T-cell (primary cell): Measurements from ENCODE around the gene PKIG. TPM values are rescaled to one million over a fixed set of nuclear protein-coding genes. Genes with fewer than 3 reads are reported as not detected.

Source experiments
- ATAC-seq, 4 experiments: fragments of 200-7000 bp in 3 of 4; fragments of 150-1000 bp in 1 of 4; cut with Tn5 transposase; replicated peaks in 1 of 4; 1 replicate in 3 of 4; 2 replicates in 1 of 4; pipeline ENCODE4 v1.10.0; 2021; ENCODE audit warnings: moderate library complexity in 3 of 4, mild to moderate bottlenecking in 2 of 4, moderate number of reproducible peaks in 1 of 4
- CTCF ChIA-PET, 2 donors: fragments of 300-600 bp; sonication (Branson Sonifier 250); formaldehyde crosslinking; loops; one replicate each; lab custom pipeline; 2022; ENCODE audit warnings: antibody characterized with exemption in 2 of 2; lab: Charles Lee
- POLR2A ChIA-PET, 2 donors: fragments of 300-600 bp; sonication (Branson Sonifier 250); formaldehyde crosslinking; loops; one replicate each; lab custom pipeline; 2022; ENCODE audit warnings: antibody characterized with exemption in 2 of 2; lab: Charles Lee
- DNase-seq, 35 experiments: peaks; one replicate each; pipeline versions ENCODE4 v3.0.0 to v3.0.0-alpha.2; 2013 to 2023
- H3K27ac ChIP-seq: one replicate; pipeline ENCODE4 v1.5.1; 2013; ENCODE audit warnings: low read length
- H3K27me3 ChIP-seq, 2 experiments: replicated peaks in 1 of 2; 1 replicate in 1 of 2; 2 replicates in 1 of 2; pipeline versions ENCODE4 v1.6.1 to v1.7.0; 2013; ENCODE audit warnings: low read length in 1 of 2, mixed read lengths in 1 of 2; ENCODE audit not compliant: control insufficient read depth in 2 of 2, insufficient read depth in 2 of 2; ENCODE audit errors: extremely low read depth in 1 of 2
- H3K36me3 ChIP-seq, 2 donors: 1 replicate in 1 of 2; 2 replicates in 1 of 2; pipeline versions ENCODE4 v1.6.1 to v1.7.0; 2013; ENCODE audit warnings: low read length in 1 of 2; ENCODE audit not compliant: control insufficient read depth in 2 of 2, insufficient read depth in 1 of 2; ENCODE audit errors: extremely low read depth in 1 of 2
- H3K4me1 ChIP-seq, 2 experiments: 1 replicate in 1 of 2; 2 replicates in 1 of 2; pipeline versions ENCODE4 v1.6.1 to v1.7.0; 2013; ENCODE audit warnings: low read length in 2 of 2, mixed read lengths in 1 of 2; ENCODE audit not compliant: insufficient read depth in 2 of 2, control insufficient read depth in 1 of 2; ENCODE audit errors: extremely low read depth in 1 of 2
- H3K4me3 ChIP-seq, 2 donors: 1 replicate in 1 of 2; 2 replicates in 1 of 2; pipeline versions ENCODE4 v1.5.1 to v1.7.0; 2013; ENCODE audit warnings: mild to moderate bottlenecking in 2 of 2, low read length in 1 of 2, moderate library complexity in 1 of 2; ENCODE audit not compliant: control insufficient read depth in 1 of 2; ENCODE audit errors: extremely low read depth in 1 of 2
- H3K9me3 ChIP-seq: 2 replicates; pipeline ENCODE4 v1.7.0; 2013
- H3K27ac Mint-ChIP-seq, 2 donors: one replicate each; pipeline ENCODE4 v1.8.0; 2020 to 2021; ENCODE audit warnings: mild to moderate bottlenecking in 2 of 2, mixed read lengths in 2 of 2
- H3K27me3 Mint-ChIP-seq, 2 donors: one replicate each; pipeline ENCODE4 v1.8.0; 2021 to 2022; ENCODE audit warnings: mixed read lengths in 2 of 2
- H3K36me3 Mint-ChIP-seq: one replicate; pipeline ENCODE4 v1.8.0; 2021; ENCODE audit warnings: mixed read lengths
- H3K4me1 Mint-ChIP-seq, 3 donors: one replicate each; pipeline ENCODE4 v1.8.0; 2020 to 2022; ENCODE audit warnings: mixed read lengths in 3 of 3, mild to moderate bottlenecking in 1 of 3
- H3K4me3 Mint-ChIP-seq, 3 donors: one replicate each; pipeline ENCODE4 v1.8.0; 2020 to 2022; ENCODE audit warnings: mild to moderate bottlenecking in 3 of 3, mixed read lengths in 3 of 3, moderate library complexity in 3 of 3
- H3K9me3 Mint-ChIP-seq, 3 donors: one replicate each; pipeline ENCODE4 v1.8.0; 2020 to 2022; ENCODE audit warnings: mixed read lengths in 3 of 3
- WGBS: methylation state at CpG from one replicate; pipeline ENCODE4 v1.1.5; 2013; ENCODE audit warnings: missing lambda C conversion rate; ENCODE audit not compliant: insufficient coverage; 5-methylcytosine and 5-hydroxymethylcytosine counted together
- total RNA-seq, 35 experiments: library from RNA in 6 of 35; stranded (reverse) in 6 of 35; fragments of 120-200 nt in 1 of 35; gene quantifications; one replicate each; pipeline versions ENCODE4 v1.2.1 to v1.2.4 and lab custom pipeline; 2013 to 2026

PKIG gene
- total RNA-seq, 5 donors from 2014 or later (not counting 1 experiment from before 2014, with no cell fraction given): 2.1 to 7.7 (median 4.7) TPM

DNA sequence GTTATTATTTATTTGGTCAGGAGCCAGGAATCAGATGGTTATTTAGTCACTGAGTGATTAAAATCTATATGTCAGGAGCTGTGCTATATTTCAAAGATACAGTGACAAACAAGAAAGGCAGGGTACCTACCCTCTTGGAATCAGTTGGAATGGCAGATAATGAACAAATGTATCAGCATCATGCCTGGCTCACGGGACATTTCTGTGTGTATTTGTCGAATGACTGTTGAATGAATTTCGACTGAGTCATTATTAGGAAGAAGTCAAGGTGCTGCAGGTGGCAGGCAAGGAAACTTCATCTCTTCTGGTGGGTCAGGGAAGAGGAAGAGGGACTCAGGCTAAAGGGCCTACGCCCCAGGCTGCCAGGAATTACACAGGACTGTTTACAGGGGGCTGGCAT lies 13.6 kb downstream of the PKIG start:
- Mint-ChIP-seq H3K4me3 (no peak overlapping the region), H3K36me3 (peaks cover 2% of the 10 kb centered on the region), H3K27me3 (no peaks in the 10 kb centered on the region), H3K4me1 (peaks cover 14 to 28% (median 26%) of the 10 kb centered on the region in 3 donors), H3K9me3 (no peaks in the 10 kb centered on the region), H3K27ac (no peak overlapping the region)
- DNase-seq (no peak), ATAC-seq (no peak)
- Histone ChIP-seq H3K27me3 (no peaks in the 10 kb centered on the region), H3K27ac (no peak overlapping the region), H3K4me3 (no peak overlapping the region), H3K36me3 (no peaks in the 10 kb centered on the region), H3K4me1 (peaks cover 11% of the 10 kb centered on the region in 2 experiments), H3K9me3 (no peaks in the 10 kb centered on the region)
- ChIA-PET POLR2A (no interaction called here), CTCF (no interaction called here)
- 85% methylated on average over 4 of the region's 4 CpGs for WGBS

DNA sequence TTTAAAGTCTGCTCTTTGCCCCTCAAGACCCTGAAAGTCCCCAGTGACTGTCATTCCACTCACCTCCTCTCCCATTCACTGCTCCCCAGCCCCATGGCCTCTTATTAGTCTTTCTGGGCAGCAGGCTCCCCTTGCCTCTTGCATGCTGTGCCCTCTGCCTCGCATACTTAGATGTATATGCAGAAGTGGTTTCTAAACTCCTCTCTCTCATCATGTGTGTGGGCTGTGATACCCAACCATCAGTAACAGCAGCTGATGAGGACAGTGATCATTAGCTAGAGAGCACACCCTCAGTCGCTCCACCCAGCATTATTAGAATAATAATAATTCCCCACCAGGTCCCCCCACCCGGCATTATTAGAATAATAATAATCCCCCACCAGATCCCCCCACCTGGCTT lies 14.5 kb downstream of the PKIG start:
- no peaks in the 10 kb centered on the region for H3K36me3 Mint-ChIP-seq
- Histone ChIP-seq H3K36me3 (no peaks in the 10 kb centered on the region), H3K9me3 (no peaks in the 10 kb centered on the region), H3K4me1 (peaks cover 11 to 18% of the 10 kb centered on the region in 2 experiments), H3K27ac (no peak overlapping the region), H3K27me3 (no peaks in the 10 kb centered on the region), H3K4me3 (no peak overlapping the region)
- H3K9me3 Mint-ChIP-seq: no peaks in the 10 kb centered on the region
- ATAC-seq (no peak), DNase-seq (no peak)
- no CpG with 5 or more reads among the region's 3 CpGs for WGBS
- H3K4me3 Mint-ChIP-seq: no peak overlapping the region
- peaks cover 17 to 31% (median 28%) of the 10 kb centered on the region in 3 donors for H3K4me1 Mint-ChIP-seq
- H3K27ac Mint-ChIP-seq: no peak overlapping the region
- ChIA-PET POLR2A (interaction anchor here in 1 of 2 donors (0.6 kb wide), 1 partner anchor 557 kb away, joined by 7 read pairs; no protein-coding TSS in a partner anchor), CTCF (interaction anchor here in 1 of 2 donors (0.7 kb wide), 1 partner anchor 215 kb away, joined by 3 read pairs; no protein-coding TSS in a partner anchor)
- H3K27me3 Mint-ChIP-seq: no peaks in the 10 kb centered on the region

DNA sequence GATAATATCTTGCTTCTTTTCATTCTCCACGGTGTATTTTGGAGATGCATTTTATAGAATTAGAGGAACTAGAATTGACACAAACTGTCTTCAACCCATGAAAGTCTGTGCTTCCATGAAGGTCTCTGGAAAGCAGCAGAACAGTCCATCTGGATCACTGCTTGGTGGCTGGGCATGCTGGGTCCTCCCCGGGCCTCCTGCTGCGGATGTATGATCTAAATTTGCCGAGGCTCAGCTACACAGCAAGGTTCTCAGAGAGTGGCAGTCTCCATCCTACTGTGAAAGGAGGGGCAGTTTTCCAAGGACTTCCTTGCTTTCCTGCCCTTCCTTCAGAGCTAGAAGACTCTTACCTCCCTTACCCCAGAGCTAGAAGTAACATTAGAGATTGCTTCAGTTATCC lies 15.1 kb downstream of the PKIG start:
- H3K36me3 Mint-ChIP-seq: no peaks in the 10 kb centered on the region
- POLR2A ChIA-PET: interaction anchor here in 1 of 2 donors (0.6 kb wide), 1 partner anchor 558 kb away, joined by 7 read pairs; no protein-coding TSS in a partner anchor
- no peaks in the 10 kb centered on the region for H3K9me3 Mint-ChIP-seq
- Histone ChIP-seq H3K27me3 (no peaks in the 10 kb centered on the region), H3K9me3 (no peaks in the 10 kb centered on the region), H3K36me3 (no peaks in the 10 kb centered on the region), H3K4me3 (no peak overlapping the region), H3K4me1 (peaks cover 13 to 19% of the 10 kb centered on the region in 2 experiments), H3K27ac (no peak overlapping the region)
- no peak overlapping the region for H3K27ac Mint-ChIP-seq
- no peak for ATAC-seq
- H3K27me3 Mint-ChIP-seq: no peaks in the 10 kb centered on the region
- H3K4me3 Mint-ChIP-seq: no peak overlapping the region
- DNase-seq: no peak
- WGBS: no CpG with 5 or more reads among the region's 4 CpGs
- CTCF ChIA-PET: interaction anchor here in 1 of 2 donors (0.7 kb wide), 2 partner anchors 42 to 216 kb away, joined by 3 read pairs; no protein-coding TSS in a partner anchor
- peaks cover 18 to 31% (median 28%) of the 10 kb centered on the region in 3 donors for H3K4me1 Mint-ChIP-seq

DNA sequence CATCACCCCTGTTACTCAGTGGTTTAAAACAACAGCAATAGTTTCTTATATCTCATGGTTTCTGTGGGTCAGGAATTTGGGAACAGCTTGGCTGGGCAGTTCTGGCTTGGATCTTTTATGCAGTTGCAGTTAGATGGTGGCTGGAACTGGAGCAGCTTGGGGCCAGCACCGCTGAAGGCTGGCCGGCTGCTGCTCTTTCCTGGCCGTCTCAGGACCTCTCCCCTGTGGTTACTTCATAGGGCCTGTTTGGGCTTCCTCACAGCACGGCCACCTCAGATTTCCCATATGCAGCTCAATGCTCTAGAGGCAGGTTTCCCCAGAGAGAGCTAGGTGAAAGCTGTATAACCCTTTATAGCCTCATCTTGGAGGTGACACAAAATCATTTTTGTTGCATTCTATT lies 15.6 kb downstream of the PKIG start:
- peaks cover 13 to 19% of the 10 kb centered on the region in 2 experiments for H3K4me1 ChIP-seq
- ATAC-seq: no peak
- no peaks in the 10 kb centered on the region for H3K27me3 ChIP-seq
- ChIA-PET CTCF (interaction anchor here in 1 of 2 donors (0.7 kb wide), 1 partner anchor 43 kb away, joined by 3 read pairs; no protein-coding TSS in a partner anchor), POLR2A (no interaction called here)
- no peak overlapping the region for H3K4me3 ChIP-seq
- DNase-seq: no peak
- H3K27ac ChIP-seq: no peak overlapping the region
- Mint-ChIP-seq H3K4me1 (peaks cover 18 to 31% (median 28%) of the 10 kb centered on the region in 3 donors), H3K27ac (peak overlapping the region in 1 of 2 donors; percentile 87), H3K27me3 (no peaks in the 10 kb centered on the region), H3K4me3 (peak overlapping the region in 1 of 3 donors; percentile 59), H3K36me3 (no peaks in the 10 kb centered on the region), H3K9me3 (no peaks in the 10 kb centered on the region)
- H3K36me3 ChIP-seq: no peaks in the 10 kb centered on the region
- no peaks in the 10 kb centered on the region for H3K9me3 ChIP-seq
- 73% methylated on average over 2 of the region's 4 CpGs for WGBS

DNA sequence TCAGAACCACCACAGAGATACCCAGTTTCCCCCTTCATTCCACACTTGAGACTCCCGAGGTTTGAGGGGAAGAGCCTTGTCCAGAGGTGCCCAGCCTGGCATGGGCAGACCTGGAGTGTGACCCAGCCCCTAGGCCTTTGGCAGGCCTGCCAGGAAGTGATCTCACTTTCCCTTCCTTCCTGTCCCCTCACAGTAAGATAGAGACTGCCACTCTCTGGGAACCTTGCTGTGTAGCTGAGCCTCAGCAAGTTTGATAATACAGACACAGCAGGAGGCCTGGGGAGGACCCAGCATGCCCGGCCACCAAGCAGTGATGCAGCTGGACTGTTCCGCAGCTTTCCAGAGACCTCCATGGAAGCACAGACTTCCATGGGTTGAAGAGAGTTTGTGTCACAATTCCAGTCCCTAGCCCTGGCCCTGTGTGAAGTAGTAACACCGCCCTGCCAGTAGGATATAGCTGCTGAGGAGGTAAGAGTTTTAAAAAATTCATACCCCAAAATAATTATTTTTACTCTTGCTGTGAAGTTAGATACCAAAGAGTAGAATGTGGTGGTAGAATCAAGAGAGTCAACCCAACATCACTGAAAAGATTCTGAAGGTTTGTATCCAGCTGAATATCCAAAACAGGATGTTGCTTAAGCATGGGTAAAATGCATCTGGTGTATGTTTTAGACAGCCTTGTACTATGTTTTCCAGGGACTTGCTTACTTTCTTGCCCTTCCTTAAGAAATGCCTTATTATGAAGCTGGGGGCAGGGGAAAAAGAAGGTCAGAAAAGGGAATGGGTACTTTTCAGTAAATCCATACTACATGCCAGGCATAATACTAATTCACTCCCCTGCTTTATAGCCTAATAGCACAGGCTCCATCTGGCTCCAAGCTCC lies 16.3 kb downstream of the PKIG start:
- peaks cover 18 to 31% (median 28%) of the 10 kb centered on the region in 3 donors for H3K4me1 Mint-ChIP-seq
- ChIA-PET POLR2A (no interaction called here), CTCF (interaction anchor here in 1 of 2 donors (0.7 kb wide), 1 partner anchor 44 kb away, joined by 3 read pairs; no protein-coding TSS in a partner anchor)
- Histone ChIP-seq H3K27ac (peak overlapping the region; percentile 13), H3K27me3 (no peaks in the 10 kb centered on the region), H3K36me3 (no peaks in the 10 kb centered on the region), H3K4me3 (peak overlapping the region in 1 of 2 donors; percentile 12), H3K9me3 (no peaks in the 10 kb centered on the region), H3K4me1 (peaks cover 13 to 19% of the 10 kb centered on the region in 2 experiments)
- H3K4me3 Mint-ChIP-seq: peak overlapping the region in 2 of 3 donors; percentile 18 to 59
- peak; percentile 43 to 79 (median 76) for ATAC-seq
- H3K9me3 Mint-ChIP-seq: no peaks in the 10 kb centered on the region
- DNase-seq: no peak
- 27% methylated on average over 2 of the region's 4 CpGs for WGBS
- peak overlapping the region; percentile 61 to 87 for H3K27ac Mint-ChIP-seq
- no peaks in the 10 kb centered on the region for H3K27me3 Mint-ChIP-seq
- H3K36me3 Mint-ChIP-seq: no peaks in the 10 kb centered on the region

DNA sequence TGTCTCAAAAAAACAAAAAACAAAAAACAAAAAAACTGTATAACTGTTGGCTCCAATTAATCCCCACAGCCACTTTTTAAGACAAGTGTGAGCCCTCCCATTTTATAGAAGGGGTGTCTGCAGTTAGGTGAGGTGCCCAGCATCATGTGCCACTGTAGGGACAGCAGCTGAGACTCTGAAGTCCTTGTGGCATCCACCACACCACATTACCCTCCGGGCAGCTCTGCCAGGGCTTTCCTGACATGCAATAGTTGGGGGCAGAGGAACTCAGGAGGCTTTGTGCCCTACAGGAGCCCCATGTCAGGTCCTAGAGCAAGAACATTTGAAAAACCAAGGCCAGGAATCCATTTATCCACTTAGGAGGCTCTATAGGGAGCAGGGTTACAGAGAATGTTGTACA lies 17.3 kb downstream of the PKIG start:
- 80% methylated on average over 1 of the region's 1 CpG for WGBS
- POLR2A ChIA-PET: no interaction called here
- H3K9me3 ChIP-seq: no peaks in the 10 kb centered on the region
- Mint-ChIP-seq H3K27ac (no peak overlapping the region), H3K4me1 (peaks cover 18 to 31% (median 28%) of the 10 kb centered on the region in 3 donors), H3K4me3 (no peak overlapping the region), H3K27me3 (no peaks in the 10 kb centered on the region), H3K36me3 (no peaks in the 10 kb centered on the region), H3K9me3 (no peaks in the 10 kb centered on the region)
- ATAC-seq (no peak), DNase-seq (no peak)
- H3K27ac ChIP-seq: no peak overlapping the region
- CTCF ChIA-PET: no interaction called here
- H3K4me3 ChIP-seq: no peak overlapping the region
- H3K27me3 ChIP-seq: no peaks in the 10 kb centered on the region
- H3K4me1 ChIP-seq: peaks cover 13 to 19% of the 10 kb centered on the region in 2 experiments
- no peaks in the 10 kb centered on the region for H3K36me3 ChIP-seq
